Left renal pelvis (tissue), 4 donors: ENCODE results near the gene ATCAY. TPM values are rescaled to one million over a fixed set of nuclear protein-coding genes. Genes with fewer than 3 reads are reported as not detected.

Experiments
- DNase-seq, 4 donors: peaks; one replicate each; pipeline ENCODE4 v3.0.0-alpha.2; 2013; ENCODE audit warnings: low read depth in 4 of 4, low spot score in 3 of 4
- polyA plus RNA-seq, 4 donors: library from polyadenylated mRNA; unstranded; fragments of 120-200 nt; gene quantifications; one replicate each; pipeline ENCODE4 v1.2.1, GENCODE V29; 2013; ENCODE audit not compliant: insufficient read length in 4 of 4

ATCAY gene
- polyA plus RNA-seq, result under 1 TPM; 0.30 to 0.76 (median 0.47) TPM

GRCh38 chr19:3880471-3881271 is at the start of gene ATCAY:
TSS of gene ATCAY (plus strand) at chr19:3880685. CDS start at chr19:3885768, 5,083 bp downstream.
- no peak for DNase-seq

GRCh38 chr19:3831601-3832000 is 48.9 kb upstream of the ATCAY start:
- no peak for DNase-seq

GRCh38 chr19:3832001-3832400 is 48.5 kb upstream of the ATCAY start:
- no peak for DNase-seq

- DNase-seq, result no peak
Observed at GRCh38 chr19:3833578-3834348, 46.7 kb upstream of the ATCAY start.

- no peak for DNase-seq
Observed at GRCh38 chr19:3834349-3835054, 46.0 kb upstream of the ATCAY start.

- no peak for DNase-seq
Observed at GRCh38 chr19:3835055-3835435, 45.4 kb upstream of the ATCAY start.

- DNase-seq, result no peak
Observed at GRCh38 chr19:3836887-3837286, 43.6 kb upstream of the ATCAY start.

GRCh38 chr19:3837332-3837731 is 43.2 kb upstream of the ATCAY start:
- DNase-seq, result no peak

- no peak for DNase-seq
Observed at GRCh38 chr19:3837922-3838321, 42.6 kb upstream of the ATCAY start.

GRCh38 chr19:3838661-3839060 is 41.8 kb upstream of the ATCAY start:
- DNase-seq, result no peak

GRCh38 chr19:3839941-3840340 is 40.5 kb upstream of the ATCAY start:
- DNase-seq, result peak in 1 of 4 donors; percentile 7

- no peak for DNase-seq
Observed at GRCh38 chr19:3840804-3841203, 39.7 kb upstream of the ATCAY start.

GRCh38 chr19:3842948-3843347 is 37.5 kb upstream of the ATCAY start:
- DNase-seq, result no peak

- no peak for DNase-seq
Observed at GRCh38 chr19:3844596-3844995, 35.9 kb upstream of the ATCAY start.

GRCh38 chr19:3849092-3849491 is 31.4 kb upstream of the ATCAY start:
- DNase-seq, result no peak

- DNase-seq, result no peak
Observed at GRCh38 chr19:3849787-3850186, 30.7 kb upstream of the ATCAY start.

- DNase-seq, result no peak
Observed at GRCh38 chr19:3850320-3850972, 30.0 kb upstream of the ATCAY start.

- DNase-seq, result no peak
Observed at GRCh38 chr19:3851254-3852176, 29.0 kb upstream of the ATCAY start.

- DNase-seq, result no peak
Observed at GRCh38 chr19:3852177-3852511, 28.3 kb upstream of the ATCAY start.
